Measurements from ENCODE around the gene PBX1.

GRCh38 chr1:164703960-164704411 lies 145.0 kb downstream of the PBX1 start:
- TF ChIP-seq CTCF (IDR thresholded peaks at IDR 0.05): no peak
- TF ChIP-seq POLR2A (IDR thresholded peaks at IDR 0.05): no peak
- peak; percentile 24 for TF ChIP-seq POLR2AphosphoS5 (IDR thresholded peaks at IDR 0.05)
